SJSA1 (cell line): ENCODE results near the gene CDH23. TPM values are rescaled to one million over a fixed set of nuclear protein-coding genes. Genes with fewer than 3 reads are reported as not detected.

Experiments
- DNase-seq, 2 experiments: peaks; one replicate each; pipeline ENCODE4 v3.0.0-alpha.2; 2015 to 2020; ENCODE audit warnings: low spot score in 2 of 2, low read depth in 1 of 2
- H3K27ac ChIP-seq: fragments of 250-450 bp; sonication (Bioruptor Pico); 2 replicates; pipeline ENCODE4 v1.5.1; 2020; ENCODE audit warnings: mild to moderate bottlenecking, moderate library complexity
- H3K27me3 ChIP-seq: fragments of 250-450 bp; sonication (Bioruptor Pico); replicated peaks from 2 replicates; pipeline ENCODE4 v1.5.1; 2020; ENCODE audit warnings: mild to moderate bottlenecking, moderate library complexity
- H3K36me3 ChIP-seq: fragments of 250-450 bp; sonication (Bioruptor Pico); 2 replicates; pipeline ENCODE4 v1.5.1; 2020; ENCODE audit warnings: mild to moderate bottlenecking
- H3K4me1 ChIP-seq: fragments of 250-450 bp; sonication (Bioruptor Pico); replicated peaks from 2 replicates; pipeline ENCODE4 v1.6.1; 2021; ENCODE audit warnings: mild to moderate bottlenecking
- H3K4me3 ChIP-seq: fragments of 250-450 bp; sonication (Bioruptor Pico); 2 replicates; pipeline ENCODE4 v1.5.1; 2020; ENCODE audit warnings: mild to moderate bottlenecking
- H3K9me3 ChIP-seq: fragments of 250-450 bp; sonication (Bioruptor Pico); replicated peaks from 2 replicates; pipeline ENCODE4 v1.5.1; 2020; ENCODE audit warnings: mild to moderate bottlenecking
- total RNA-seq: library from RNA; depleted of rRNA; stranded (reverse); fragments of >200 nt; shearing (Covaris generic); gene quantifications from 2 replicates; pipeline ENCODE4 v1.2.3, GENCODE V29; 2014

The CDH23 gene
- total RNA-seq, 1 experiment from 2014 or later: 0.37 TPM

- no peaks in the 10 kb centered on the region for H3K4me1 ChIP-seq
- H3K27me3 ChIP-seq: 0 out of 2 replicates have a peak, but pooled peaks cover 1% of the 10 kb centered on the region
- no peak overlapping the region for H3K4me3 ChIP-seq
- H3K9me3 ChIP-seq: no peaks in the 10 kb centered on the region
- H3K27ac ChIP-seq: no peak overlapping the region
- no peaks in the 10 kb centered on the region for H3K36me3 ChIP-seq
- DNase-seq: no peak
Measured at GRCh38 chr10:71453186-71453585, 56.5 kb downstream of the CDH23 start.

- H3K36me3 ChIP-seq: no peaks in the 10 kb centered on the region
- DNase-seq: no peak
- no peak overlapping the region for H3K4me3 ChIP-seq
- no peaks in the 10 kb centered on the region; the same call in 1 of the 2 replicates for H3K9me3 ChIP-seq
- H3K4me1 ChIP-seq: no peaks in the 10 kb centered on the region
- H3K27me3 ChIP-seq: 0 out of 2 replicates have a peak, but pooled peaks cover 4% of the 10 kb centered on the region
- no peak overlapping the region for H3K27ac ChIP-seq
Measured at GRCh38 chr10:71454347-71454746, 57.6 kb downstream of the CDH23 start.

GRCh38 chr10:71455035-71455434 is 58.3 kb downstream of the CDH23 start:
- H3K27ac ChIP-seq: no peak overlapping the region
- no peaks in the 10 kb centered on the region for H3K4me1 ChIP-seq
- 0 out of 2 replicates have a peak, but pooled peaks cover 4% of the 10 kb centered on the region for H3K27me3 ChIP-seq
- H3K4me3 ChIP-seq: no peak overlapping the region
- no peak for DNase-seq
- no peaks in the 10 kb centered on the region; the same call in 1 of the 2 replicates for H3K9me3 ChIP-seq
- no peaks in the 10 kb centered on the region for H3K36me3 ChIP-seq

- no peaks in the 10 kb centered on the region for H3K36me3 ChIP-seq
- H3K27ac ChIP-seq: no peak overlapping the region
- DNase-seq: no peak
- no peaks in the 10 kb centered on the region for H3K4me1 ChIP-seq
- H3K27me3 ChIP-seq: 0 out of 2 replicates have a peak, but pooled peaks cover 4% of the 10 kb centered on the region
- H3K4me3 ChIP-seq: no peak overlapping the region
- no peaks in the 10 kb centered on the region; the same call in 1 of the 2 replicates for H3K9me3 ChIP-seq
Measured at GRCh38 chr10:71456631-71457030, 59.9 kb downstream of the CDH23 start.

GRCh38 chr10:71457908-71458307 is 61.2 kb downstream of the CDH23 start:
- 0 out of 2 replicates have a peak, but pooled peaks cover 6% of the 10 kb centered on the region for H3K27me3 ChIP-seq
- no peaks in the 10 kb centered on the region; the same call in 1 of the 2 replicates for H3K9me3 ChIP-seq
- H3K36me3 ChIP-seq: no peaks in the 10 kb centered on the region
- H3K27ac ChIP-seq: no peak overlapping the region
- H3K4me3 ChIP-seq: no peak overlapping the region
- no peak for DNase-seq
- no peaks in the 10 kb centered on the region for H3K4me1 ChIP-seq

GRCh38 chr10:71458387-71458786 is 61.7 kb downstream of the CDH23 start:
- Histone ChIP-seq H3K36me3 (no peaks in the 10 kb centered on the region), H3K4me1 (no peaks in the 10 kb centered on the region), H3K27ac (no peak overlapping the region), H3K27me3 (0 out of 2 replicates have a peak, but pooled peaks cover 6% of the 10 kb centered on the region), H3K9me3 (no peaks in the 10 kb centered on the region; the same call in 1 of the 2 replicates), H3K4me3 (no peak overlapping the region)
- no peak for DNase-seq

- Histone ChIP-seq H3K4me1 (no peaks in the 10 kb centered on the region), H3K27ac (no peak overlapping the region), H3K36me3 (no peaks in the 10 kb centered on the region), H3K9me3 (no peaks in the 10 kb centered on the region; the same call in 1 of the 2 replicates), H3K27me3 (0 out of 2 replicates have a peak, but pooled peaks cover 6% of the 10 kb centered on the region), H3K4me3 (no peak overlapping the region)
- no peak for DNase-seq
Measured at GRCh38 chr10:71459513-71459912, 62.8 kb downstream of the CDH23 start.

GRCh38 chr10:71460615-71461014 is 63.9 kb downstream of the CDH23 start:
- Histone ChIP-seq H3K4me3 (no peak overlapping the region), H3K27me3 (0 out of 2 replicates have a peak, but pooled peaks cover 6% of the 10 kb centered on the region), H3K9me3 (no peaks in the 10 kb centered on the region; the same call in 1 of the 2 replicates), H3K27ac (no peak overlapping the region), H3K36me3 (no peaks in the 10 kb centered on the region), H3K4me1 (no peaks in the 10 kb centered on the region)
- DNase-seq: no peak

GRCh38 chr10:71461457-71461856 is 64.7 kb downstream of the CDH23 start:
- no peak overlapping the region for H3K4me3 ChIP-seq
- no peaks in the 10 kb centered on the region for H3K4me1 ChIP-seq
- H3K36me3 ChIP-seq: no peaks in the 10 kb centered on the region
- H3K9me3 ChIP-seq: no peaks in the 10 kb centered on the region; the same call in 1 of the 2 replicates
- no peak overlapping the region for H3K27ac ChIP-seq
- DNase-seq: no peak
- H3K27me3 ChIP-seq: 0 out of 2 replicates have a peak, but pooled peaks cover 6% of the 10 kb centered on the region

GRCh38 chr10:71462062-71462935 is 65.6 kb downstream of the CDH23 start:
- no peaks in the 10 kb centered on the region for H3K4me1 ChIP-seq
- DNase-seq: no peak
- H3K4me3 ChIP-seq: no peak overlapping the region
- no peak overlapping the region for H3K27ac ChIP-seq
- 0 out of 2 replicates have a peak, but pooled peaks cover 6% of the 10 kb centered on the region for H3K27me3 ChIP-seq
- H3K9me3 ChIP-seq: no peaks in the 10 kb centered on the region; the same call in 1 of the 2 replicates
- H3K36me3 ChIP-seq: no peaks in the 10 kb centered on the region

- no peaks in the 10 kb centered on the region; the same call in 1 of the 2 replicates for H3K9me3 ChIP-seq
- no peaks in the 10 kb centered on the region for H3K36me3 ChIP-seq
Measured at GRCh38 chr10:71463111-71463510, 66.4 kb downstream of the CDH23 start.

GRCh38 chr10:71465551-71466252 is 69.0 kb downstream of the CDH23 start:
- 0 out of 2 replicates have a peak, but pooled peaks cover 2% of the 10 kb centered on the region for H3K27me3 ChIP-seq
- H3K27ac ChIP-seq: no peak overlapping the region
- no peaks in the 10 kb centered on the region for H3K36me3 ChIP-seq
- no peaks in the 10 kb centered on the region for H3K4me1 ChIP-seq
- no peak overlapping the region for H3K4me3 ChIP-seq
- no peaks in the 10 kb centered on the region for H3K9me3 ChIP-seq
- DNase-seq: no peak

More at GRCh38 chr10:71463111-71463510, 66.4 kb downstream of the CDH23 start:
- Histone ChIP-seq H3K4me3 (no peak overlapping the region), H3K27ac (no peak overlapping the region), H3K4me1 (no peaks in the 10 kb centered on the region), H3K27me3 (0 out of 2 replicates have a peak, but pooled peaks cover 5% of the 10 kb centered on the region)
- DNase-seq: no peak

- DNase-seq: no peak
- Histone ChIP-seq H3K4me3 (no peak overlapping the region), H3K36me3 (no peaks in the 10 kb centered on the region), H3K9me3 (no peaks in the 10 kb centered on the region), H3K27me3 (0 out of 2 replicates have a peak, but pooled peaks cover 2% of the 10 kb centered on the region), H3K27ac (no peak overlapping the region), H3K4me1 (no peaks in the 10 kb centered on the region)
Measured at GRCh38 chr10:71466330-71466729, 69.6 kb downstream of the CDH23 start.
